KMS-11 (cell line): Measurements from ENCODE around the gene GAK.

ENCODE experiments used
- H2AFZ ChIP-seq: fragments of 200-600 bp; sonication (generic); 2 replicates; pipeline ENCODE4 v1.6.1; 2016; ENCODE audit warnings: antibody characterized with exemption, mixed run types, low read depth
- H3K27ac ChIP-seq: fragments of 200-600 bp; sonication (generic); 2 replicates; pipeline ENCODE4 v1.6.1; 2016; ENCODE audit warnings: mild to moderate bottlenecking, mixed run types
- H3K27me3 ChIP-seq: fragments of 200-600 bp; sonication (generic); 2 replicates; pipeline ENCODE4 v1.6.1; 2017; ENCODE audit warnings: mild to moderate bottlenecking, low read depth, mixed run types, moderate library complexity; ENCODE audit not compliant: insufficient read depth
- H3K36me3 ChIP-seq: fragments of 200-600 bp; sonication (generic); 2 replicates; pipeline ENCODE4 v1.6.1; 2017; ENCODE audit warnings: mild to moderate bottlenecking, mixed run types; ENCODE audit not compliant: insufficient read depth
- H3K4me1 ChIP-seq: fragments of 200-600 bp; sonication (generic); 2 replicates; pipeline ENCODE4 v1.6.1; 2016; ENCODE audit warnings: mild to moderate bottlenecking, low read depth, mixed run types; ENCODE audit not compliant: poor library complexity, severe bottlenecking
- H3K4me2 ChIP-seq: fragments of 200-600 bp; sonication (generic); 2 replicates; pipeline ENCODE4 v1.7.0; 2016; ENCODE audit warnings: mild to moderate bottlenecking, mixed run types
- H3K4me3 ChIP-seq: fragments of 200-600 bp; sonication (generic); IDR thresholded peaks from 2 replicates; pipeline ENCODE4 v1.6.1; 2017; ENCODE audit warnings: low read depth, low read length, mixed read lengths; ENCODE audit not compliant: insufficient read depth
- H3K79me2 ChIP-seq: fragments of 200-600 bp; sonication (generic); 2 replicates; pipeline ENCODE4 v1.6.1; 2016; ENCODE audit warnings: low read depth, mixed run types; ENCODE audit not compliant: insufficient read depth
- H3K9ac ChIP-seq: fragments of 200-600 bp; sonication (generic); 2 replicates; pipeline ENCODE4 v1.6.1; 2016; ENCODE audit warnings: mild to moderate bottlenecking, mixed run types
- H4K20me1 ChIP-seq: fragments of 200-600 bp; sonication (generic); 2 replicates; pipeline ENCODE4 v1.6.1; 2016; ENCODE audit warnings: mild to moderate bottlenecking, mixed run types; ENCODE audit not compliant: insufficient read depth
- CTCF ChIP-seq: fragments of 200-600 bp; sonication (generic); conservative IDR thresholded peaks from 2 replicates; pipeline ENCODE4 v1.6.1; 2017; ENCODE audit warnings: low read depth, mild to moderate bottlenecking, antibody characterized with exemption, low read length, moderate library complexity, mixed read lengths

The GAK gene

GRCh38 chr4:832536-832935 lies 99.6 kb downstream of the GAK start:
- Histone ChIP-seq H3K4me2 (no peak overlapping the region), H2AFZ (no peak overlapping the region), H3K4me1 (no peaks in the 10 kb centered on the region), H3K27me3 (no peaks in the 10 kb centered on the region), H3K79me2 (no peaks in the 10 kb centered on the region), H3K27ac (no peak overlapping the region), H3K36me3 (no peaks in the 10 kb centered on the region), H3K9ac (no peak overlapping the region), H3K4me3 (no peak overlapping the region), H4K20me1 (no peaks in the 10 kb centered on the region)
- TF ChIP-seq CTCF = no peak

GRCh38 chr4:832108-832507 lies 100.0 kb downstream of the GAK start:
- Histone ChIP-seq H4K20me1 (no peaks in the 10 kb centered on the region), H3K27me3 (no peaks in the 10 kb centered on the region), H3K9ac (no peak overlapping the region), H3K4me3 (no peak overlapping the region), H3K4me2 (no peak overlapping the region), H3K36me3 (no peaks in the 10 kb centered on the region), H3K79me2 (no peaks in the 10 kb centered on the region), H3K27ac (no peak overlapping the region), H3K4me1 (no peaks in the 10 kb centered on the region), H2AFZ (no peak overlapping the region)
- TF ChIP-seq CTCF = no peak

DNA sequence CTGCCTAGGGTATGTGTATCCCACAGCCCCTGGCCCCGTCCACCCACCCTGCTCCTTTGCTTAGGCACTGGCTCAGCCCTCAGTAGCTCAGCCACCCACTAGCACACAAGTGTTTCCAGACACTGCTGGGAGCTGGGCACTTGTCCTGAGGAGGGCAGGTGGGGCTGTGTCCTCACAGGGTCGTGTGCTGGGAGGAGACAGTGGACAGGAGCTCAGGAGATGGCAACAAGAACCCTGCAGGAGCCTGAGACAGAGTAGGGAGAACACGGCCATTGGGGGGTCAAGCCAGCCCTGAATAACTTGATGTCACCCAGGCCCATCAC lies 100.7 kb downstream of the GAK start:
- Histone ChIP-seq H3K79me2 (no peaks in the 10 kb centered on the region), H3K4me2 (no peak overlapping the region), H3K36me3 (no peaks in the 10 kb centered on the region), H3K4me3 (no peak overlapping the region), H3K27ac (no peak overlapping the region), H4K20me1 (no peaks in the 10 kb centered on the region), H3K9ac (no peak overlapping the region), H2AFZ (no peak overlapping the region), H3K4me1 (no peaks in the 10 kb centered on the region), H3K27me3 (no peaks in the 10 kb centered on the region)
- no peak for TF ChIP-seq CTCF

GRCh38 chr4:830601-831482 lies 101.3 kb downstream of the GAK start:
- Histone ChIP-seq H3K79me2 (no peaks in the 10 kb centered on the region), H3K4me2 (no peak overlapping the region), H3K4me3 (no peak overlapping the region), H3K4me1 (no peaks in the 10 kb centered on the region), H3K36me3 (no peaks in the 10 kb centered on the region), H2AFZ (no peak overlapping the region), H3K27me3 (no peaks in the 10 kb centered on the region), H3K27ac (no peak overlapping the region), H4K20me1 (no peaks in the 10 kb centered on the region), H3K9ac (no peak overlapping the region)
- TF ChIP-seq CTCF = no peak
